KMS-11 (cell line): ENCODE measurements around the gene PRDX1.

Experiments
- H2AFZ ChIP-seq: fragments of 200-600 bp; sonication (generic); 2 replicates; pipeline ENCODE4 v1.6.1; 2016; ENCODE audit warnings: antibody characterized with exemption, mixed run types, low read depth
- H3K27ac ChIP-seq: fragments of 200-600 bp; sonication (generic); 2 replicates; pipeline ENCODE4 v1.6.1; 2016; ENCODE audit warnings: mild to moderate bottlenecking, mixed run types
- H3K27me3 ChIP-seq: fragments of 200-600 bp; sonication (generic); 2 replicates; pipeline ENCODE4 v1.6.1; 2017; ENCODE audit warnings: mild to moderate bottlenecking, low read depth, mixed run types, moderate library complexity; ENCODE audit not compliant: insufficient read depth
- H3K36me3 ChIP-seq: fragments of 200-600 bp; sonication (generic); 2 replicates; pipeline ENCODE4 v1.6.1; 2017; ENCODE audit warnings: mild to moderate bottlenecking, mixed run types; ENCODE audit not compliant: insufficient read depth
- H3K4me1 ChIP-seq: fragments of 200-600 bp; sonication (generic); 2 replicates; pipeline ENCODE4 v1.6.1; 2016; ENCODE audit warnings: mild to moderate bottlenecking, low read depth, mixed run types; ENCODE audit not compliant: poor library complexity, severe bottlenecking
- H3K4me2 ChIP-seq: fragments of 200-600 bp; sonication (generic); 2 replicates; pipeline ENCODE4 v1.7.0; 2016; ENCODE audit warnings: mild to moderate bottlenecking, mixed run types
- H3K4me3 ChIP-seq: fragments of 200-600 bp; sonication (generic); IDR thresholded peaks from 2 replicates; pipeline ENCODE4 v1.6.1; 2017; ENCODE audit warnings: low read depth, low read length, mixed read lengths; ENCODE audit not compliant: insufficient read depth
- H3K79me2 ChIP-seq: fragments of 200-600 bp; sonication (generic); 2 replicates; pipeline ENCODE4 v1.6.1; 2016; ENCODE audit warnings: low read depth, mixed run types; ENCODE audit not compliant: insufficient read depth
- H3K9ac ChIP-seq: fragments of 200-600 bp; sonication (generic); 2 replicates; pipeline ENCODE4 v1.6.1; 2016; ENCODE audit warnings: mild to moderate bottlenecking, mixed run types
- H4K20me1 ChIP-seq: fragments of 200-600 bp; sonication (generic); 2 replicates; pipeline ENCODE4 v1.6.1; 2016; ENCODE audit warnings: mild to moderate bottlenecking, mixed run types; ENCODE audit not compliant: insufficient read depth
- TF ChIP-seq, protein P1 (sequence below): fragments of 200-600 bp; sonication (generic); conservative IDR thresholded peaks from 2 replicates; pipeline ENCODE4 v1.6.1; 2017; ENCODE audit warnings: low read depth, mild to moderate bottlenecking, antibody characterized with exemption, low read length, moderate library complexity, mixed read lengths

The PRDX1 gene

DNA sequence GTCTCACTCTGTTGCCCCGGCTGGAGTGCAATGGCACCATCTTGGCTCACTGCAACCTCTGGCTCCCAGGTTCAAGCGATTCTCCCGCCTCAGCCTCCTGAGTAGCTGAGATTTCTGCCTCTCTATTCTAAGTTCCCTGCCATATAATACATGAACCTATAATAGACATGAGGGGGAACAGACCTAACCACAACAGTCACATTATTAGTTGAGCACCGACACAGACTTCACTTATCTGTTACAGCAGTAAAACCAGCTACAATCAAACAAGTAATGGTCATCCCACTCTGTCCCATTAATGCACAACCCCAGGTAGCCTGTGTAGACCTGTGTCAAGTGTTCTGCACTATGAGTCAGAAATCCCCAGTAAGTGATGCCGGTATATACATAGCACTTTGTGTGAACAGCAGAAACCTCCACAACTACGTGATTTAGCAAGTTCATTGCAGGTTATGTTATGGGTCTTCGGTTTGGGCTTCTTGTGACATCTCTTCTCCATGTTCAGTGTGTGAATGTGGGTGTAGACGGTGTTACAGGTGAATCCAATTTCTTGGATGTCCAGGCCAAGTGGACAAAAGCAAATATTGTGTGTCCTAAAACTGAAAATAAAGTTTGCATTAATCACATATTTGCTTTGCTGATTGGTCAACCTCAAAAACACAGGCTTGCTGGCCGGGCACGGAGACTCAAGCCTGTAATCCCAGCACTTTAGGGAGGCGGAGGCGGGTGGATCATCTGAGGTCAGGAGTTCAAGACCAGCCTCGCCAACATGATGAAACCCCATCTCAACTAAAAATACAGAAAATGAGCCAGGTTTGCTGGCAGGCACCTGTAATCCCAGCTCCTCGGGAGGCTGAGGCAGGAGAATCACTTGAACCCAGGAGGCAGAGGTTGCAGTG, 18.0 kb downstream of the PRDX1 start:
- Histone ChIP-seq H3K4me2 (no peak overlapping the region), H3K4me3 (no peak overlapping the region), H3K27me3 (no peaks in the 10 kb centered on the region), H3K79me2 (peaks cover 10% of the 10 kb centered on the region; the same call in 1 of the 2 replicates), H3K9ac (no peak overlapping the region), H3K27ac (no peak overlapping the region), H4K20me1 (no peaks in the 10 kb centered on the region), H3K36me3 (no peaks in the 10 kb centered on the region), H2AFZ (no peak overlapping the region), H3K4me1 (peaks cover 20% of the 10 kb centered on the region)
- TF ChIP-seq, protein P1, sequence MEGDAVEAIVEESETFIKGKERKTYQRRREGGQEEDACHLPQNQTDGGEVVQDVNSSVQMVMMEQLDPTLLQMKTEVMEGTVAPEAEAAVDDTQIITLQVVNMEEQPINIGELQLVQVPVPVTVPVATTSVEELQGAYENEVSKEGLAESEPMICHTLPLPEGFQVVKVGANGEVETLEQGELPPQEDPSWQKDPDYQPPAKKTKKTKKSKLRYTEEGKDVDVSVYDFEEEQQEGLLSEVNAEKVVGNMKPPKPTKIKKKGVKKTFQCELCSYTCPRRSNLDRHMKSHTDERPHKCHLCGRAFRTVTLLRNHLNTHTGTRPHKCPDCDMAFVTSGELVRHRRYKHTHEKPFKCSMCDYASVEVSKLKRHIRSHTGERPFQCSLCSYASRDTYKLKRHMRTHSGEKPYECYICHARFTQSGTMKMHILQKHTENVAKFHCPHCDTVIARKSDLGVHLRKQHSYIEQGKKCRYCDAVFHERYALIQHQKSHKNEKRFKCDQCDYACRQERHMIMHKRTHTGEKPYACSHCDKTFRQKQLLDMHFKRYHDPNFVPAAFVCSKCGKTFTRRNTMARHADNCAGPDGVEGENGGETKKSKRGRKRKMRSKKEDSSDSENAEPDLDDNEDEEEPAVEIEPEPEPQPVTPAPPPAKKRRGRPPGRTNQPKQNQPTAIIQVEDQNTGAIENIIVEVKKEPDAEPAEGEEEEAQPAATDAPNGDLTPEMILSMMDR = no peak

DNA sequence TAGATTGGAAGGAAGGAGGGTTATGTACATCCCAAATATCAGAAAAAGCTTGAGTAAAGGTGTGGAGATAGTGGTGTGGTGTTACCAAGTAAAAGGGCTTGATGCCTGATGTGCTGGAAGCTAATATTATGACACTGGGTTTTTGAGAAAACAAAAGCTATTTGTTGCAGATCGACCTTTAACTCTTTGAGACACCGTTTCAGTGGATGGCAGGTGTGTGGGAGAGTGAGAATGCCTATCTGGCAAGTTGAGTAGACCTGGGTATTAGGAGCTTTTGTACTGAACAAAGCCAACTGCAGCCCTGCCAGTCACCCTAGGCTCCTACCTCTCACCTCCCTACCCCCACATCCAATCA, 20.2 kb downstream of the PRDX1 start:
- Histone ChIP-seq H3K9ac (no peak overlapping the region), H3K79me2 (peaks cover 10% of the 10 kb centered on the region; the same call in 1 of the 2 replicates), H3K27ac (no peak overlapping the region), H4K20me1 (no peaks in the 10 kb centered on the region), H3K27me3 (no peaks in the 10 kb centered on the region), H2AFZ (no peak overlapping the region), H3K4me1 (peaks cover 24% of the 10 kb centered on the region), H3K4me2 (peak overlapping the region; percentile 72), H3K4me3 (no peak overlapping the region), H3K36me3 (no peaks in the 10 kb centered on the region)
- TF ChIP-seq, protein P1 = no peak

DNA sequence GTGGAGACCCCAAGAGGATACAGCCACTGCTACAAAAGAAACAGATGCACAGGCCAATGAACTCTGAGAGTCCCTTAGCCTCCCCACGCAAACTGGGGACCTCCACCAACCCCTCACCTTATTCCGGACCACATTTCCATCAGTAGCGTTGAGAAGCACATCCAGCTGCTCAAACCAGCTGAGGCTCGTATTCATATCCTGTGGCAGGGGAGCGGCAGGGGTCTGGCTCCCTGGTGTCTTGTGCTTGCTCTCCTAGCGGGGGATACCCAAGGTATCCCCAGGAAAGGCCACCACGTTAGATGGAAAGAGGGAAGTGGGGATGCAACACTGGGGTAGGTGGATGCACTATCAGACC, 22.3 kb downstream of the PRDX1 start:
- H3K4me1 ChIP-seq = peaks cover 24% of the 10 kb centered on the region
- H2AFZ ChIP-seq = peak overlapping the region; percentile 97
- no peaks in the 10 kb centered on the region for H4K20me1 ChIP-seq
- no peaks in the 10 kb centered on the region for H3K27me3 ChIP-seq
- H3K9ac ChIP-seq = peak overlapping the region; percentile 64; the same call in 1 of the 2 replicates
- H3K79me2 ChIP-seq = peaks cover 10% of the 10 kb centered on the region; the same call in 1 of the 2 replicates
- peak overlapping the region; percentile 100 for H3K4me2 ChIP-seq
- peak overlapping the region; percentile 48; the same call in 1 of the 2 replicates for H3K27ac ChIP-seq
- no peaks in the 10 kb centered on the region for H3K36me3 ChIP-seq
- H3K4me3 ChIP-seq = peak overlapping the region; percentile 85
- TF ChIP-seq, protein P1 = no peak

DNA sequence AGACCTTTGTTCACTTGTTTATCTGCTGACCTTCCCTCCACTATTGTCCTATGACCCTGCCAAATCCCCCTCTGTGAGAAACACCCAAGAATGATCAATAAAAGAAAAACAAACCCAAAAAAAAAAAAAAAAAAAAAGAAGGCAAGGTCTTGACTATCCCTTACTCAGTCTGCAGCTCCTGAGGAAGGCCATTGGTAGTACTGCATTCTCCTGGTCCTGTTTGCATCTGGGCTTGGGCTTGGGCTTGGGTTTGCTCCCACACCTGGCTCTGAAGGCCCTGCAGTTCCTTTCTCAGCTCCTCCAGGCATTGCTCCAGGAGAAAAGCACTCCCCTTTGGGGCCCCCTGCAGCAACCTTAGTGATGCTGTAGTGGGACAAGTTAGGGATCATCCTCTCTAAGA, 23.4 kb downstream of the PRDX1 start:
- no peak overlapping the region for H3K9ac ChIP-seq
- H4K20me1 ChIP-seq = no peaks in the 10 kb centered on the region

More for the DNA sequence above, 23.4 kb downstream of the PRDX1 start:
- no peak overlapping the region; the same call in 1 of the 2 replicates for H3K4me2 ChIP-seq
- H3K4me3 ChIP-seq = no peak overlapping the region
- no peak overlapping the region for H3K27ac ChIP-seq
- H3K79me2 ChIP-seq = peaks cover 10% of the 10 kb centered on the region; the same call in 1 of the 2 replicates
- H3K4me1 ChIP-seq = peaks cover 24% of the 10 kb centered on the region
- H2AFZ ChIP-seq = no peak overlapping the region
- no peaks in the 10 kb centered on the region for H3K36me3 ChIP-seq
- H3K27me3 ChIP-seq = no peaks in the 10 kb centered on the region
- TF ChIP-seq, protein P1 = no peak
